ENCODE measurements around the gene DYNC2H1. TPM values are rescaled to one million over a fixed set of nuclear protein-coding genes. Genes with fewer than 3 reads are reported as not detected.

The DYNC2H1 gene
- total RNA-seq, 2 donors from 2014 or later = 18.1 to 18.2 TPM

DNA sequence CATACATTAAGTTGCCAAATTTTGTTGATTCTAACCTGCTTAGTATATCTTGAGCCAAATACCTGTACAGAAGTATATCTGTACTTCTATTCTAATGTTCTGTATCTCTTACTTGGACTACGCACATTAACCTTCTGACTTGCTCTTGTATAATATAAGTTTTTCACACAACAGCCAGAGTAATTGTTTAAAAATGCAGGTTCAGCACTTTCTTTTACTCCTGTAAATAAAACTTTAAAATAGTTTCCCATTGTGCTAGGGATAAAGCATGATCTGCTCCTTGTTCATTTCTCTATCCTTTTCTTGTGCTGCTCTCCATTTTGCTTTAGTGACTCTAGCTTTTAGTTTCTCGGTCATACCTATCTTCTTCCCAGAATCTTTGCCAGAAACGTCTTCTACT lies 48.3 kb downstream of the DYNC2H1 start:
- DNase-seq (ENCODE audit: low spot score) = no peak
- Histone ChIP-seq H3K4me1 (replicated peaks) (no peaks in the 10 kb centered on the region), H3K4me3 (no peak overlapping the region), H3K36me3 (no peaks in the 10 kb centered on the region), H3K27ac (no peak overlapping the region), H3K27me3 (replicated peaks; ENCODE audit: insufficient read depth) (no peaks in the 10 kb centered on the region), H3K9me3 (no peaks in the 10 kb centered on the region)
- intact Hi-C loops (cut with DNase I) = no loop called here
- WGBS = 95% methylated on average over 3 of the region's 3 CpGs
- TF ChIP-seq POLR2A (IDR thresholded peaks at IDR 0.05) (no peak), POLR2AphosphoS5 (IDR thresholded peaks at IDR 0.05) (no peak), CTCF (IDR thresholded peaks at IDR 0.05) (no peak)

DNA sequence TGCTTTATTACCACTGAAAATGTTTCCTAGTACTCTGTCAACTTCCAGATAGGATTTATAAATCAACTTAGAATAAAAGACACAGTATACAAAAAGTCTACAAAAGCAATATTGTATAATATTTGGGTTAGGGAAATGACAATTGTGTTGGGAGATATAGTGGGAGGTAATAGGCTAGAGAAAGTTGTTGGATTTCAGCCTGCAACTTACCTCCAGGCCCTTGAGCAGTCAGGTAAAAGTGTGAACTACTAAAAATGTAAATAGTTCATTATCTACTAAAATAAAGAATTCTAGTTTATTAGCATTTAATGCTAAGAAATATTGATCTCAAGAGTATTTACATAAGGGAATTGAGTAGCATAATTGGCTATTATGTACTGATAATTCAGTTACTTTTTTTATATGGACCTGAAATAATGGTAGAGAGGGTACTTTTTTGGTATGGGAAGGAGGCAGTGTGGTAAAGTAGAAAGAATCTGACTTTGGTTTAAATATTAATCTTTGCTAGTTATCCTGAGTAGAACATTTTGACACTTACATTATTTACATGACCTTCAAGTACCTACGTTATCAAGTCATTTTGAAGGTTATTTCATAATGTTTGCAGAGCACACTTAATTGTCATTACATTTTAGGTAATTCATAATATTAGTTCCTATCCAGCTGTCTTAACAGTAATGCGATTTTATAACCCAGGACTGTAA lies 55.0 kb downstream of the DYNC2H1 start:
- 84% methylated on average over 2 of the region's 2 CpGs for WGBS
- Histone ChIP-seq H3K36me3 (no peaks in the 10 kb centered on the region), H3K9me3 (no peaks in the 10 kb centered on the region), H3K4me1 (replicated peaks) (no peaks in the 10 kb centered on the region), H3K4me3 (no peak overlapping the region), H3K27me3 (replicated peaks; ENCODE audit: insufficient read depth) (no peaks in the 10 kb centered on the region), H3K27ac (no peak overlapping the region)
- intact Hi-C loops (cut with DNase I) = no loop called here
- TF ChIP-seq POLR2A (IDR thresholded peaks at IDR 0.05) (no peak), CTCF (IDR thresholded peaks at IDR 0.05) (no peak), POLR2AphosphoS5 (IDR thresholded peaks at IDR 0.05) (no peak)
- DNase-seq (ENCODE audit: low spot score) = no peak

- H3K9me3 ChIP-seq = no peaks in the 10 kb centered on the region
Observed at GRCh38 chr11:103167166-103167565, 57.9 kb downstream of the DYNC2H1 start.

GRCh38 chr11:103170865-103171264 lies 61.6 kb downstream of the DYNC2H1 start:
- Histone ChIP-seq H3K27me3 (replicated peaks; ENCODE audit: insufficient read depth) (no peaks in the 10 kb centered on the region), H3K4me3 (no peak overlapping the region), H3K9me3 (no peaks in the 10 kb centered on the region), H3K27ac (no peak overlapping the region), H3K36me3 (no peaks in the 10 kb centered on the region), H3K4me1 (replicated peaks) (no peaks in the 10 kb centered on the region)
- WGBS = 96% methylated on average over 4 of the region's 4 CpGs
- no peak for TF ChIP-seq CTCF (IDR thresholded peaks at IDR 0.05)
- TF ChIP-seq POLR2A (IDR thresholded peaks at IDR 0.05) = no peak
- no peak for TF ChIP-seq POLR2AphosphoS5 (IDR thresholded peaks at IDR 0.05)
- no peak for DNase-seq (ENCODE audit: low spot score)
- intact Hi-C loops (cut with DNase I) = no loop called here

More at GRCh38 chr11:103167166-103167565, 57.9 kb downstream of the DYNC2H1 start:
- Histone ChIP-seq H3K36me3 (no peaks in the 10 kb centered on the region), H3K27ac (no peak overlapping the region), H3K4me3 (no peak overlapping the region), H3K4me1 (replicated peaks) (no peaks in the 10 kb centered on the region), H3K27me3 (replicated peaks; ENCODE audit: insufficient read depth) (no peaks in the 10 kb centered on the region)
- no peak for DNase-seq (ENCODE audit: low spot score)
- TF ChIP-seq POLR2A (IDR thresholded peaks at IDR 0.05) = no peak
- no peak for TF ChIP-seq POLR2AphosphoS5 (IDR thresholded peaks at IDR 0.05)
- no peak for TF ChIP-seq CTCF (IDR thresholded peaks at IDR 0.05)
- 96% methylated on average over 4 of the region's 4 CpGs for WGBS
- intact Hi-C loops (cut with DNase I) = no loop called here

- no peaks in the 10 kb centered on the region for H3K36me3 ChIP-seq
- 54% methylated on average over 2 of the region's 2 CpGs for WGBS
- no peak for TF ChIP-seq CTCF (IDR thresholded peaks at IDR 0.05)
- no peaks in the 10 kb centered on the region for H3K9me3 ChIP-seq
- intact Hi-C loops (cut with DNase I) = no loop called here
- H3K27me3 ChIP-seq (replicated peaks; ENCODE audit: insufficient read depth) = no peaks in the 10 kb centered on the region
- H3K27ac ChIP-seq = no peak overlapping the region
- no peak overlapping the region for H3K4me3 ChIP-seq
- no peak for DNase-seq (ENCODE audit: low spot score)
- H3K4me1 ChIP-seq (replicated peaks) = no peaks in the 10 kb centered on the region
Observed at GRCh38 chr11:103175461-103176129, 66.4 kb downstream of the DYNC2H1 start.

All from prostate gland (tissue), 2 donors.